Left lung (tissue), 10 donors: ENCODE data around the gene EPC1. TPM values are rescaled to one million over a fixed set of nuclear protein-coding genes. Genes with fewer than 3 reads are reported as not detected.
A peak's percentile ranks its signal among the peaks of the same experiment; 100 is the strongest.
"Not testable (repeated sequence)": the region's sequence is repeated elsewhere in the genome, so short reads cannot be mapped to it uniquely, and the experiment has no call there.

Source experiments
- ATAC-seq: fragments of 200-7000 bp; cut with Tn5 transposase; one replicate; pipeline ENCODE4 v1.9.1; 2020; ENCODE audit warnings: moderate library complexity
- DNase-seq, 4 donors: peaks; one replicate each; pipeline ENCODE4 v3.0.0-alpha.2; 2013 to 2020
- H3K27ac ChIP-seq, 2 donors: fragments of 200-600 bp; sonication (generic) in 1 of 2; one replicate each; pipeline versions ENCODE4 v1.5.0 to v1.8.0; 2020 to 2021
- H3K27me3 ChIP-seq, 2 donors: fragments of 200-600 bp; sonication (generic) in 1 of 2; one replicate each; pipeline versions ENCODE4 v1.5.0 to v1.8.0; 2020 to 2021
- H3K36me3 ChIP-seq, 2 donors: fragments of 200-600 bp; sonication (generic) in 1 of 2; one replicate each; pipeline versions ENCODE4 v1.5.0 to v1.8.0; 2020 to 2021
- H3K4me1 ChIP-seq, 2 donors: fragments of 200-600 bp; one replicate each; pipeline ENCODE4 v1.8.0; 2021
- H3K4me3 ChIP-seq, 2 donors: fragments of 200-600 bp; sonication (generic) in 1 of 2; one replicate each; pipeline versions ENCODE4 v1.5.0 to v1.8.0; 2020 to 2021; ENCODE audit warnings: mild to moderate bottlenecking in 1 of 2
- H3K9me3 ChIP-seq, 2 donors: fragments of 200-600 bp; sonication (generic) in 1 of 2; one replicate each; pipeline versions ENCODE4 v1.5.0 to v1.8.0; 2020 to 2021
- intact Hi-C, 2 donors: fragments of 100-400 bp; cut with DNase I; formaldehyde crosslinking; loops; one replicate each; pipeline versions ENCODE4 v1.11.2 to v1.14.2; 2022
- polyA plus RNA-seq, 6 donors: library from polyadenylated mRNA; unstranded; fragments of 120-200 nt; gene quantifications; one replicate each; pipeline ENCODE4 v1.2.1, GENCODE V29; 2013; ENCODE audit not compliant: insufficient read length in 6 of 6
- total RNA-seq, 2 donors: library from RNA; stranded (reverse); fragmentation: NEBNext Ultra II Directional; extraction: Animal tissue kit (Norgen Biotek cat#: 25700); gene quantifications; one replicate each; pipeline ENCODE4 v1.2.1, GENCODE V29; 2021
- TF ChIP-seq, protein P1 (sequence below), 2 donors: fragments of 200-600 bp; sonication (generic) in 1 of 2; IDR thresholded peaks; one replicate each; pipeline versions ENCODE4 v1.5.0 to v1.8.0; 2021; ENCODE audit warnings: antibody characterized with exemption in 2 of 2
- donor health status: DM: no; HTN: yes; CAD: no.
- donor health status: DM: no; HTN: no; CAD: no.

The EPC1 gene
- total and polyA plus RNA-seq, 8 donors: 27.0 to 84.0 (median 70.0) TPM

DNA sequence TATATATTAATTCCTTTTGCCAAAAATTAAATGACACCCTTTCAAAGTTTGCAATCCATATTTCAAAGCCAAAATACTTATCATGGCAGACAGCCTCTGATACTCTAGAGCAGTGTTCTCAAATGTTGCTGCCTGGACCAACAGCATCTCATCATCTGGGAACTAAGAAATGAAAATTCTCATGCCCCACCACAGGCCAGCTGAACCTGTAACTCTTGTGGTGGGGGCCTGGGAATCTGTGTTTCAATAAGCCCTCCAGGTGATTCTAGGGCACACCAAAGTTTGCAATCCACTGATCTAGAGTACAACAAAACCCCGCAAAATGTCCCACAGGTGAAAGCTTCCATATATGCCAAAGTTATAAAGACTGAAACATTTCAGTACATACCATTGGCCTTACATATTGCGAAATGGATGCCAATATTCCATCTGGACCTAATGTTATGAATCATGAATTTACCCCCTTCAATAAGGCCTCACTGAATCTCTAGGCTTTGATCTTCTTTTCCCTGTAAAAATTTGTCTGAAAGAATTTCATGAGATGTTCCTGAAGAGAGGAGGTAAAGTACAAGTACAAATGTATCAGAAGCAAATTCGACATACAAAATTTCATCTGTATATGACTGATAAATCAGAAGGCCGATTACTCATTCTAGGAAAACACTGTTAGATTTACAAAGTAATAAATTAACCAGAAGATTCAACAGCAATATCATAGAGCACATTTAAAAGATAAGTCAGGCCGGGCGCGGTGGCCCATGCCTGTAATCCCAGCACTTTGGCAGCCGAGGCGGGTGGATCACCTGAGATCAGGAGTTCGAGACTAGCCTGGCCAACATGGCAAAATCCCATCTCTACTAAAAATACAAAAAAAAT, 25.3 kb upstream of the EPC1 start:
- DNase-seq (no peak), ATAC-seq (no peak)
- peaks cover 4 to 44% of the 10 kb centered on the region in 2 donors for H3K4me1 ChIP-seq
- no peaks in the 10 kb centered on the region for H3K36me3 ChIP-seq
- TF ChIP-seq, protein P1, sequence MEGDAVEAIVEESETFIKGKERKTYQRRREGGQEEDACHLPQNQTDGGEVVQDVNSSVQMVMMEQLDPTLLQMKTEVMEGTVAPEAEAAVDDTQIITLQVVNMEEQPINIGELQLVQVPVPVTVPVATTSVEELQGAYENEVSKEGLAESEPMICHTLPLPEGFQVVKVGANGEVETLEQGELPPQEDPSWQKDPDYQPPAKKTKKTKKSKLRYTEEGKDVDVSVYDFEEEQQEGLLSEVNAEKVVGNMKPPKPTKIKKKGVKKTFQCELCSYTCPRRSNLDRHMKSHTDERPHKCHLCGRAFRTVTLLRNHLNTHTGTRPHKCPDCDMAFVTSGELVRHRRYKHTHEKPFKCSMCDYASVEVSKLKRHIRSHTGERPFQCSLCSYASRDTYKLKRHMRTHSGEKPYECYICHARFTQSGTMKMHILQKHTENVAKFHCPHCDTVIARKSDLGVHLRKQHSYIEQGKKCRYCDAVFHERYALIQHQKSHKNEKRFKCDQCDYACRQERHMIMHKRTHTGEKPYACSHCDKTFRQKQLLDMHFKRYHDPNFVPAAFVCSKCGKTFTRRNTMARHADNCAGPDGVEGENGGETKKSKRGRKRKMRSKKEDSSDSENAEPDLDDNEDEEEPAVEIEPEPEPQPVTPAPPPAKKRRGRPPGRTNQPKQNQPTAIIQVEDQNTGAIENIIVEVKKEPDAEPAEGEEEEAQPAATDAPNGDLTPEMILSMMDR (IDR thresholded peaks at IDR 0.05): no peak
- no peak overlapping the region for H3K27ac ChIP-seq
- H3K9me3 ChIP-seq: no peaks in the 10 kb centered on the region
- no peaks in the 10 kb centered on the region for H3K27me3 ChIP-seq
- H3K4me3 ChIP-seq: no peak overlapping the region
- intact Hi-C loops: no loop called here

DNA sequence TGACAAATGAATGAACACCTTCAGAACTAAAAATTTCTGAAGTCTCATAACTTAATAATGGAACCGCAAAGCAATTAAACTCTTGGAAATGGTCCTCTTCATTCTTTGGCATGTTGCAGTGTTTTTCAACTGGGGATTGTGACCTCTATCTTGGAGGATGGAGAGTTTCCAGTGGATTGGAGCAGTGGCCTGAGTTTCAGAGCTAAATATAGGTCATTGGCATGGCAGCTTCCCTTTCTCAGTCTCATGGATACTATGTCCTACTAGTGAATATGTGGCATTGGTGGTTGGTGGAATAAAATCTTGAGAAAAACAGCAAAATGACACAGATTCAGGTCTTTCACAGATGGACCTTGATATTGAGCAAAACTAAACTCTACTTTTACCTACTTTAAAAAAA, 24.1 kb upstream of the EPC1 start:
- Histone ChIP-seq H3K36me3 (no peaks in the 10 kb centered on the region), H3K27ac (no peak overlapping the region), H3K4me3 (no peak overlapping the region), H3K9me3 (no peaks in the 10 kb centered on the region), H3K27me3 (no peaks in the 10 kb centered on the region), H3K4me1 (peaks cover 4 to 47% of the 10 kb centered on the region in 2 donors)
- TF ChIP-seq, protein P1 (IDR thresholded peaks at IDR 0.05): no peak
- DNase-seq: no peak
- ATAC-seq: no peak
- intact Hi-C loops: no loop called here

DNA sequence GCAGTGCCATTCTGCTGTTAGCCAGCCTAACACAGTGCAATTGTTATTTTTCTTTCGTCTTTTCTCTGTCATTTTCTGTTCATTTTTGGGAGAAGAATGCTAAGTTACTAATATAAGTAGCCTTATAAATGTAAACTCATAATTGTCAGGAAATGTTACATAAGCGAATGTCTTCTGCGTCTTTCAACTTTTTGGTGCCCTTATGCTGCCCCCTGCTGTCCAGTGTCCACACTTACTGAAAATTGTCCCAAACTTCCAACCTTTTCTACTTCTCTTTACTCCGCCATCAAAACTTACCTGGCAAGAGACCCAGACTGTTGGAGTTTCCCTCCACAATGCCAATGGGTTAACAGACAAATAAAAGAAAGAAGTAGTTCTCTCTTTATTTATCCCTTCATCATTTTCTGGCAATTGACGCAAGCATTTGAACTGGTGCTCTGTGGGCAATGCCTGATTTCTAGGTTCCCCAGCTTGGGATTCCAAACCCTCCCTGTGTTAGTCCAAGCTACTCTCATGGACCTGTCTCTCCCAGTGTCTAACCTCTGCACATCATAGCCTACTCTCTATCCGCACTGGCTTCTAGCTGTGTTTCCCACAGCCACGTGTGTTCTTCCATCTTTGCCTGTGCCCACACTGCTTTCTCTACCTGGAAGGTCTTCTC, 21.0 kb upstream of the EPC1 start:
- DNase-seq: peak in 3 of 4 donors; percentile 54 to 81 (median 58)
- Histone ChIP-seq H3K4me3 (no peak overlapping the region), H3K27ac (peak overlapping the region in 1 of 2 donors; percentile 18), H3K36me3 (no peaks in the 10 kb centered on the region), H3K9me3 (no peaks in the 10 kb centered on the region), H3K27me3 (no peaks in the 10 kb centered on the region), H3K4me1 (peaks cover 4 to 34% of the 10 kb centered on the region in 2 donors)
- intact Hi-C loops: no loop called here
- TF ChIP-seq, protein P1 (IDR thresholded peaks at IDR 0.05): peak; percentile 53 to 80
- peak; percentile 91 for ATAC-seq

DNA sequence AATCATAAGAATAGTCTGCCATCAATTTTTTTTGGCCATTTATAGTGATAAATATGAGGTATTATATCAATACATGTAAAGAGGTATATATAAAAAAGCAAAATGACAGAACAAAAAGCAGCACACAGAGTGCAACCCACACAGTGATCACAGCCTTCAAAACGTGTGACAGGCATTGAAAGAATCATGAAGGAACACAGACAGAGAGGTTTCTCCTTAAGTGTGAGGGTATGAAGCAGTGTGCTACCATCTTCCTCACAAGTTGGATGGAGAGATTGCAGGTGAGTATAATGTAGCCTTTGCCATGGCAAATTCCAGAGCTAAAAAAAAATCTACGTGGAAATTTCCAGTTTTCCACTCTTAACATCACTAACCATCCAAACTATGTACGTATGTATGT, 19.6 kb upstream of the EPC1 start:
- no peak overlapping the region for H3K4me3 ChIP-seq
- DNase-seq (no peak), ATAC-seq (no peak)
- TF ChIP-seq, protein P1 (IDR thresholded peaks at IDR 0.05): no peak
- H3K27ac ChIP-seq: peak overlapping the region in 1 of 2 donors; percentile 37
- intact Hi-C loops: no loop called here
- peaks cover 4 to 36% of the 10 kb centered on the region in 2 donors for H3K4me1 ChIP-seq
- no peaks in the 10 kb centered on the region for H3K27me3 ChIP-seq
- no peaks in the 10 kb centered on the region for H3K36me3 ChIP-seq
- no peaks in the 10 kb centered on the region for H3K9me3 ChIP-seq

DNA sequence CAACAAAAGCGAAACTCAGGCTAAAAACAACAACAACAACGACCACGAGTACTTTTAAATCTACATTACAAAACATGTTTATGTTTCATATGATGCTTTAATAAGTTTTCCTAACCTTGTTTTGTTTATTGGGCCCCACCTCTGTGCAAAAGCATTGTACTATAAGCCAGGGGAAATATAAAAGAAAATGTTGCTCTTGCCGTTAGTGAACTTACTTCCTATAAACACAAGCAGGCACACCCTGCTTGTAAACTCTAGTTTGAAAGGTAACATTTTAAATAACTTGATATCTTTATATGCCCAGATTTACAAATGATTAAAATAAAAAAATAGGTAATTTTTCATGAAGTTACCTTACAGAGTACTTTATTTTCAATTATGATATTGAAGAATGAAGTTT, 19.2 kb upstream of the EPC1 start:
- Histone ChIP-seq H3K36me3 (no peaks in the 10 kb centered on the region), H3K27ac (peak overlapping the region in 1 of 2 donors; percentile 37), H3K9me3 (no peaks in the 10 kb centered on the region), H3K4me3 (no peak overlapping the region), H3K4me1 (peaks cover 4 to 39% of the 10 kb centered on the region in 2 donors), H3K27me3 (no peaks in the 10 kb centered on the region)
- DNase-seq (no peak), ATAC-seq (no peak)
- intact Hi-C loops: no loop called here
- TF ChIP-seq, protein P1 (IDR thresholded peaks at IDR 0.05): no peak

DNA sequence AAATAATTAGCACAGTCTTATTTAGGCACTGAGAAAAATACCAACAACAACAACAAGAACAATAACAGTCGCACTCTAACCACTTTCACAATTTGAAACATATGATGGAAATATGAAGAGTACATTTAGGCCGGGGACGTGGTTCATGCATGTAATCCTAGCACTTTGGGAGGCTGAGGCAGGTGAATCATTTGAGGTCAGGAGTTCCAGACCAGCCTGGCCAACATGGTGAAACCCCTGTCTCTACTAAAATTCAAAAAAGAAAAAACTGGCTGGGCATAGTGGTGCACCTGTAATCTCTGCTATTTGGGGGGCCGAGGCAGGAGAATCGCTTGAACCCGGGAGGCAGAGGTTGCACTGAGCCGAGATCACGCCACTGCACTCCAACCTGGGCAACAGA, 18.4 kb upstream of the EPC1 start:
- H3K36me3 ChIP-seq, H3K27me3 ChIP-seq, intact Hi-C loops, H3K27ac ChIP-seq, DNase-seq, H3K9me3 ChIP-seq, ATAC-seq, H3K4me3 ChIP-seq: not testable (repeated sequence)
- peaks cover 3 to 39% of the 10 kb centered on the region in 2 donors for H3K4me1 ChIP-seq
